ENCODE results near the gene ANKRD34A. TPM values are rescaled to one million over a fixed set of nuclear protein-coding genes. Genes with fewer than 3 reads are reported as not detected.

Gene ANKRD34A
- total RNA-seq, 1 experiment from 2014 or later = 1.1 TPM

GRCh38 chr1:146010126-146010738 lies 45.9 kb upstream of the ANKRD34A start:
- DNase-seq (ENCODE audit: low read depth, low spot score) = no peak
- ChIA-PET CTCF (interaction anchor here (1.0 to 4.7 kb wide), 4 partner anchors 31 to 165 kb away, joined by 4 to 40 read pairs (median 10); partner anchors contain the start of gene NUDT17), RAD21 (ENCODE audit: low non-redundant PET in 1 of 2, low total read pairs in 2 of 2, uncharacterized antibody in 2 of 2, unreplicated experiment in 2 of 2) (interaction anchor here in 1 of 2 experiments (1.0 kb wide), 1 partner anchor 31 kb away, joined by 3 read pairs; no protein-coding TSS in a partner anchor), POLR2A (interaction anchor here (1.2 kb wide), 1 partner anchor 31 kb away, joined by 3 read pairs; no protein-coding TSS in a partner anchor)
- H3K36me3 ChIP-seq (ENCODE audit: control insufficient read depth in 1 of 2, insufficient read depth in 2 of 2, low read length in 2 of 2) = no peaks in the 10 kb centered on the region
- ATAC-seq = no peak
- intact Hi-C loops (cut with micrococcal nuclease) = no loop called here
- TF ChIP-seq FOSL1 (IDR thresholded peaks at IDR 0.05; ENCODE audit: low read depth) = no peak
- TF ChIP-seq SRF (IDR thresholded peaks at IDR 0.05; ENCODE audit: low read depth) = no peak
- no peak for TF ChIP-seq CBX3 (IDR thresholded peaks at IDR 0.05; ENCODE audit: low read depth)
- TF ChIP-seq EGR1 (IDR thresholded peaks at IDR 0.05; ENCODE audit: low read depth) = no peak
- TF ChIP-seq CTCF (IDR thresholded peaks at IDR 0.05 in 2 of 3, conservative IDR thresholded peaks at IDR 0.05 in 1 of 3; ENCODE audit: borderline replicate concordance in 1 of 3, insufficient read depth in 1 of 3, low read depth in 2 of 3, low read length in 2 of 3) = no peak
- no peak overlapping the region for H3K9ac ChIP-seq (ENCODE audit: low read length)
- no peaks in the 10 kb centered on the region for H3K9me2 ChIP-seq (ENCODE audit: insufficient read depth)
- no peak overlapping the region for H3K4me2 ChIP-seq (ENCODE audit: low read length)
- H3K27me3 ChIP-seq (ENCODE audit: insufficient read depth, low read length) = no peaks in the 10 kb centered on the region
- H2AFZ ChIP-seq (ENCODE audit: low read depth, low read length, poor library complexity, severe bottlenecking) = peak overlapping the region; percentile 61
- BruUV-seq (replicated peaks) = no TSS peak
- H3K9me3 ChIP-seq (ENCODE audit: control insufficient read depth in 1 of 2, insufficient read depth in 1 of 2, low read depth in 1 of 2, low read length in 2 of 2) = no peaks in the 10 kb centered on the region
- peaks cover 0 to 10% of the 10 kb centered on the region in 2 experiments; a peak in 2 of 4 replicates for H3K4me1 ChIP-seq (ENCODE audit: control insufficient read depth in 1 of 2, insufficient read depth in 2 of 2, low read length in 2 of 2)
- H4K20me1 ChIP-seq (ENCODE audit: insufficient read depth) = no peaks in the 10 kb centered on the region
- H3K4me3 ChIP-seq (replicated peaks in 1 of 2; ENCODE audit: low read depth in 1 of 2, low read length in 2 of 2) = no peak overlapping the region
- H3K79me2 ChIP-seq (ENCODE audit: insufficient read depth, low read length) = no peaks in the 10 kb centered on the region
- H3K27ac ChIP-seq (ENCODE audit: low read depth, low read length) = no peak overlapping the region

Measured in HCT116 (cell line).